HG02642 (cell line): Measurements from ENCODE around the gene TGFBR3.
"Not testable (repeated sequence)": the region's sequence is repeated elsewhere in the genome, so short reads cannot be mapped to it uniquely, and the experiment has no call there.

Experiments used
- ATAC-seq: cut with Tn5 transposase; IDR thresholded peaks from one replicate; pipeline ENCODE4 v1.9.1; 2021; ENCODE audit warnings: mild to moderate bottlenecking; ENCODE audit not compliant: unreplicated experiment, poor library complexity

TGFBR3 gene

GRCh38 chr1:91670781-91671180 is 215.2 kb downstream of the TGFBR3 start:
- no peak for ATAC-seq

DNA sequence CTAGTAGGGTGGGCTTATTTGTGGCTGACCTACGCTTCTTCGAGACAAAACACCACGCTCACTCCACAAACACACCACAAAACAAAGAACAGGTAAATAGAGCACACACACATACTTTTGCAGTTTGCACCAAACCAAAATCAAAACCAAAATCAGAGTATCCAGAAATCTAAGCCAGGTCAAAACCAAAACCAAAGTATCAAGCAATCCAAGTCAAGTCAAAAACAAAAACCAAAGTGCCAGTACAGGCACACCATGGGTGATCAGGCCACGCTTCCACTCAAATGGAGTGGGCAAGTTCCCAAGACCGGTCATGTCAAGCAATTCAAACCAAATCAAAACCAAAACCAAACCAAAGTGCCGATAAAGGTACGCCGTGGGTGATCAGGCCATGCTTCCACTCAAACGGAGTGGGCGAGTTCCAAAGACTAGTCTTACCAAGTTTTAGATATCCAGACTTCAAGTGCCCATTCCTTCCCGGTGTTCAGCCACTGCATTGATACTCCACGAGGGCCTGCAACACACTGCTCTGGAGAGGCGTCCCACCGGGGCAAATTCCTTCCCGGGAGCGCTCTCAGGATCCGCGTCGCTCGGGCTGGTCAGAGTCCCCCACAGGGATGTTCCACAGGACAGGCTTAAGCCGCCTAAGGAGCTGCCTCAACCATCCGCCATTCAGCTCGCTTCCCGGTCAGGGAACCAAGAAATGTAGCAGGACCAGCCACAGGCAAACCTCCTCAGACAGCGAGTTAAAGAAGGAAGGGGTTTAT is 216.2 kb downstream of the TGFBR3 start:
- no peak for ATAC-seq

DNA sequence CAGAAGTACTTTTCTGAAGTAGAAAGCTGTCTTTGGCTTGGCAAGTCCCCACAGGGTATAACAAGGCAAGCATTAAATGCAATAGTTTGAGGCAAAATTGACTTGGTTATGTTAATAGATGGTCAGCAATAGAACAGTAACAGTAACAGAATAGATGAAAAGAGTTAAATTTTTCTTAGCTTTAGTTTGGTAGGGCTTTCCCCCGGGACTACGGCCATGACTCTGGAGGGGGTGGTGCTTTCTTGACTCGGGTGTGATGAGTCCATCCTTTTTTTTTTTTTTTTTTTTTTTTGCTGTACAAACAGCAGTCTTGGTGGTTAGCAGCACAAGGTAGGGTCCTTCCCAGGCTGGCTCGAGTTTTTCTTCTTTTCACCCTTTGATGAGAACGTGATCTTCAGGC is 219.3 kb downstream of the TGFBR3 start:
- not testable (repeated sequence) for ATAC-seq

DNA sequence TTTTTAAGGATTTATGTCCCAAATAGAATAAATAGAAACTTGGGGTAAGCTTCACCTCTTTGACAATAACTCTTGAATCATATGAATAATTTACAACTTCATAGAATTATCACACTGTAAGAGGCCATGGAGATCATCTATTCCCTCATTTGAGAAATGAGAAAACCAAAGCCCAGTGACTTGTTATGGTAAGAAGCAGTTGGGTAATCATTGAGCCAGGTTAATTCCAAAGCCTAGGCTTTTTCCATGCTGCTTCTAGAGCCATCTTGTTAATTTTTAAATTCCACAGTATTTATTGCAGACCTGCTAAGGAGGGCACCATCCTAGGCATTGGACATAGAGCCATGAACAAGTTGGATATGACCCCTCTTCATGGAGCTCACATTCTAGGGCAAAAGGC is 224.8 kb downstream of the TGFBR3 start:
- ATAC-seq: no peak

DNA sequence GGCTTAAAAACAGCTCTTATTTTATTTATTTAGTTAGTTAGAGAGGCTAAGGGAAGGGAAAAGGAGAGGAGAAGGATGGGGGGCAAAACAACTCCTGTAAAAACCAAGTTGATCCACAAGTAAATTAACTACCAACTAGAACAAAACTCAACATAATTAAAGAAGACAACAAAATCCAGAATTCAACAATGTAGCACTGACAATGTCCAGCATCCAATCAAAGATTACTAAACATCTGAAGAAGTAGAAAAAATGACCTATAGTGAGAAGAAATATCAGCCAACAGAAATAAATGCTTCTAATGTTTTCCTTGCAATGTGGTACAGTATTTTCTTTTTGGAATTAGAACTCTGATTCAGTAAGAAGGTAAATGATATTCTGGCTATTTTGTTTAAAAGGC is 225.2 kb downstream of the TGFBR3 start:
- ATAC-seq: no peak

DNA sequence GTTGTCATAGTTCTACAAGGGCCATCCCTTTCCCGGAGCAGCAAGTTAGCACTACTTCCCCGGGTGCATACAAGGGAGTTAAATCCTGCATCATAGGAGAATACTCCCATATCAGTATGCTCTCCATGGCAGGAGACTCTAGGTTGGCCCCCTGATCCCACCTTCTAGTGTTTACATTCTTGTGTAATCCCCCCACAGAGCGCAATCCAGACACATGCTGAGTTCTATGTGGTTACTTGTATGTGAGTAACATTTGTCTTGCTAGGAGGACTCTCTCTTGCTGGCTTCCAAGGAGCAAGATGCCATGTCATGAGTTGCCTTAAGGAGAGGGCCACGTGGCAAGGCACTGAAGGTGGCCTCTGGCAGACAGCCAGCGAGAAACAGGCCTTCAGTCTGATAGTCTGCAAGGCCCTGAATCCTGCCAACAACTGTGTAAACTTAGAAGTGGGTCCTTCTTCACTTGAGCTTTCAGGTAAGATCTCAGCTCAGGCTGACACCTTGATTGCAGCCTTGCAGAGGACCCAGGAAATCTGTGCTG is 230.0 kb downstream of the TGFBR3 start:
- no peak for ATAC-seq

GRCh38 chr1:91653183-91653582 is 232.8 kb downstream of the TGFBR3 start:
- no peak for ATAC-seq

DNA sequence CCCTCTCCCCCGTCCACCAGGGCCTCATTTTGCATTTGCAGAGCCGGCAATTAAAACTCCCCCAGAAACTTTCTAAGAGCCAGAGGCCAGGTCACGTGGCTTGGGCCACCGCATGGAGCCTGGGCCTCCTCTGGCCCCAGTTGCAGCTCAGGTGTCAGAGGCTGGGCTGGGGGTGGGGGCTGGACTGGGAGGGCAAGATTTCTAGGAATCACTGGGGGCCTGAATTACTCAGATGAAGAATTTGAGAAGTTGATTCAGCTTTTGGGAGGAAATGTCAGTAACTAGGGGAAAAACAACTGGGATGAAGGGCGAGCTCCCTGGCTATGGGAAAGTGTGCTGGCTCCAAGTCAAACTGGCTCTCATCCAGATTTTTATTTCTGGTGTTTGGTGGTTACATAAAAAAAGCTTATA is 234.3 kb downstream of the TGFBR3 start:
- ATAC-seq: no peak

DNA sequence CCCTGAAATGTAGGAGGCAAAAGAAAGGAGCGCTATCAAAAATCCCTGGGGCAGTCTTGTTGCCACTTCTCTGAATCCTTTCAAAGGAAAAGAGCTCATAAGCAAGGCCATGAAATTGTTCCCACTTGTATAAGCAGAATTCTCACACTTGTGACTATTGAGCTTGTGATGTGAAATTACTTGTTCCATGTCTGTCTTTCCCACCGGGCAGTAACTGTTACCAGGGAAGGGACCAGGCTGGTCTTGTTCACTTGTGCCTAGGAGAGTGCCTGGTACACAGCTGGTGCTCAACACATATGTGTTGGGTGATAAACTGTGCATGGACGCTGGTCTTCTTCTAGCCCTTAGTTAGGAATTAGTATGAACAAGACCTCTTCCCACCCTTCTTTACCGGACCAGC is 234.7 kb downstream of the TGFBR3 start:
- no peak for ATAC-seq

- no peak for ATAC-seq
Measured at GRCh38 chr1:91650764-91651163, 235.2 kb downstream of the TGFBR3 start.

GRCh38 chr1:91647061-91647460 is 238.9 kb downstream of the TGFBR3 start:
- ATAC-seq: no peak

DNA sequence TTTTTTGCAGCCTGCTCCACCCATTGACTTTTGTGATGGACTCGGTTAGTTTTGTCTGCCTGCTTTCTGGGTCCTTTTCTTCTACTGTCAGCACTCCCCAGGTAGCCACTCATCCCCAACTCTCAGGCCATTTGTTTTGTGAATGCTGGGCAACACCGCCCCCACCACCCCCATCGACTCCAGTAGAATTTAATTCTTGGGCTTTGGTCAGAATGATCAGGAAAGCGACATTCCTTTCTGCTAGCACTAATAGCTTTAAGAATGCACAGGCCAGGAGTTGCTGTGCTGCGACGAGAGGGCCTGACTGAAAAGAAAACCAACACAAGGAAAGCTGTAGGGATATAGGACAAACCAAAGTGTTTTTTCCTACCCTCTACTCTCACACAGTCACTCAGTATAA is 240.9 kb downstream of the TGFBR3 start:
- ATAC-seq: no peak

DNA sequence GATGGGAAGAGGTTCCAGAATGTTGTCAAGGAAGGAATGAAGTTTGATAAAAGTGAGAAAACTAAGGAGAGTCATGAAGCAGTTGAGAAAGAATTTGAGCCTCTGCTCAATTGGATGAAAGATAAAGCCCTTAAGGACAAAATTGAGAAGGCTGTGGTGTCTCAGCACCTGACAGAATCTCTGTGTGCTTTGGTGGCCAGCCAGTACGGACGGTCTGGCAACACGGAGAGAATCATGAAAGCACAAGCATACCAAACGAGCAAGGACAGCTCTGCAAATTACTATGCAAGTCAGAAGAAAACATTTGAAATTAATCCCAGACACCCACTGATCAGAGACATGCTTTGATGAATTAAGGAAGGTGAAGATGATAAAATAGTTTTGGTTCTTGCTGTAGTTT is 242.5 kb downstream of the TGFBR3 start:
- no peak for ATAC-seq

DNA sequence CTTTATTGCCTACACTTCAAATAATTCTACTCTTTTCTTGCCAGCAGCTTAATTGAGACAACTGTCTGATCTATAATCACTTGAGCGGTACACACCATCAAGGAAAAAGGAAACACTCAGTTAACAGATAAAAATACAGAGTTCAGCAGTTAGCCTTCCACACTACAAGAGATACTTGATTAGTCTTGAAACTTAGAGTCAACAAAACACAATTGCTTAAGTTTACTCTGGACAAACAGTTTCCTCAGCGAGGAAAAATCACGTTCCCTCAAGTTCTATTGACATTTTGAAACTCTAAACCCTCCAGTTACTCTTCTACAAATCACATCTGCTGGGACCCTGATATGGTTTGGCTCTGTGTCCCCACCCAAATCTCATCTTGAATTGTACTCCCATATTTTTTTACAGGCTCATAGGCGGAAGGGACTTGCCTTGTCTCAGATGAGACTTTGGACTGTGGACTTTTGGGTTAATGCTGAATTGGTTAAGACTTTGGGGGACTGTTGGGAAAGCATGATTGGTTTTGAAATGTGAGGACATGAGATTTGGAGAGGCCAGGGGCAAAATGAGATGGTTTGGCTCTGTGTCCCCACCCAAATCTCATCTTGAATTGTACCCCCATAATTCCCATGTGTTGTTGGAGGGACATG is 244.9 kb downstream of the TGFBR3 start:
- no peak for ATAC-seq

DNA sequence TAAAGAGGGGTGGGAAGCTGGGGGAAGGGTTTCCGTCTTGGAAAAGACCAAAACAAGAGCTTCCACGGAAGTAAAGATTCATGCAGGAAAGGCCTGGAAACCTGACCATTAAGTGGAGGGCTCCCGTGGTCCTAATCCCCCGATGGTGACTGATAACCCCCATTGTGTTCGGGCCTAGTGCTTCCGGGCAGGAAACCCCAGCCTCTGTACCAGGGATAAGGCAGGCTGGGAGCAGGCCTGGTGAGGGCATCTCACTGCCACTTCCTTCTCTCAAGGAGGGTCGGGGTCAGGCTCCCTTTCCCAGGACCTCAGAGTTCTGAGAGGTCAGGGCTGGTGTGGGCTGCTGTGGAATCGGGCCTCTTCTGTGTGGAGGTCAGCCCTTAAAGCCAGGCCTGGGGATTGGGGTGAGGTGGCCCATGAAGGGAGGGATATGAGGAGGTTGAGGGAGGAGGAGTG is 248.4 kb downstream of the TGFBR3 start:
- no peak for ATAC-seq

GRCh38 chr1:91635763-91636162 is 250.2 kb downstream of the TGFBR3 start:
- ATAC-seq: no peak

GRCh38 chr1:91633438-91633837 is 252.5 kb downstream of the TGFBR3 start:
- ATAC-seq: no peak

GRCh38 chr1:91631718-91632330 is 254.1 kb downstream of the TGFBR3 start:
- no peak for ATAC-seq

GRCh38 chr1:91630803-91631202 is 255.1 kb downstream of the TGFBR3 start:
- no peak for ATAC-seq
